D341Med (cell line): ENCODE measurements around the gene BAAT.
"Not testable (repeated sequence)": the region's sequence is repeated elsewhere in the genome, so short reads cannot be mapped to it uniquely, and the experiment has no call there.

Experiments used
- DNase-seq: peaks from one replicate; pipeline ENCODE4 v3.0.0; 2012; ENCODE audit warnings: low spot score

BAAT gene

DNA sequence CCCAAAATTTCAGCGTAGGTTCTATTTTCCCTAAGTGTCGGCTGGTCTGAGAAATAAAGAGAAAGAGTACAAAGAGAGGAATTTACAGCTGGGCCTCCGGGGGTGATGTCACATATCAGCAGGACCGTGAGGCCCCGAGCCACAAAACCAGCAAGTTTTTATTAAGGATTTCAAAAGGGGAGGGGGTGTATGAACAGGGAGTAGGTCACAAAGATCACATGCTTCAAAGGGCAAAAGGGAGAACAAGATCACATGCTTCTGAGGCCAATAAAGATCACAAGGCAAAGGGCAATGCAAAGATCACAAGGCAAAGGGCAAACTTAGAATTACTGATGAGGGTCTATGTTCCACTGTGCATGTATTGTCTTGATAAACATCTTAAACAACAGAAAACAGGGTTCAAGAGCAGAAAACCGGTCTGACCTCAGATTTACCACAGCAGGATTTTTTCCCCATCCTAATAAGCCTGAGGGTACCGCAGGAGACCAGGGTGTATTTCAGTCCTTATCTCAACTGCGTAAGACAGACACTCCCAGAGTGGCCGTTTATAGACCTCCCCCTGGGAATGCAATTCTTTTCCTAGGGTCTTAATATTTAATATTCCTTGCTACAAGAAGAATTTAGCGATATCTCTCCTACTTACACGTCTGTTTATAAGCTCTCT is at the start of gene BAAT:
TSS of gene BAAT (minus strand) at position 134 of the 664 bp plus-strand sequence. CDS start 13,602 bp downstream, outside the sequence.
- DNase-seq: not testable (repeated sequence)

DNA sequence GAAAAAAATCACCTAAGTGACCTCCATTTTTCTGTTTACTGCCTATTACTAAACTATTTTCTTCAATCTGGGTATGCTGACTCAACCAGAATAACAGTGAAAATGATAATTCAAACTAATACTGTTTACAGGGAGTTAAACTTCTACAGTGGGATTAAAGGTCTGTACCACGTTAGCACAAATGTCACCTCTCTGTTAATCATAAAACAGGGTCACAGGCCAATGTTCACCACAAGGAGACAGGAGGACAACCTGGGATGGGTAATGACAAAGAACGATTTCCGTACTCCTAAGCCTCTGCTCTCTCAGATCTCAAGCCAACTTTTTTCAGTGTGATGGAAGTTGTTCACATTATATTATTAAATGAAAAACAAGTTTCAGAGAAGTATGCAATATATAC is 48.4 kb upstream of the BAAT start:
- DNase-seq: no peak

DNA sequence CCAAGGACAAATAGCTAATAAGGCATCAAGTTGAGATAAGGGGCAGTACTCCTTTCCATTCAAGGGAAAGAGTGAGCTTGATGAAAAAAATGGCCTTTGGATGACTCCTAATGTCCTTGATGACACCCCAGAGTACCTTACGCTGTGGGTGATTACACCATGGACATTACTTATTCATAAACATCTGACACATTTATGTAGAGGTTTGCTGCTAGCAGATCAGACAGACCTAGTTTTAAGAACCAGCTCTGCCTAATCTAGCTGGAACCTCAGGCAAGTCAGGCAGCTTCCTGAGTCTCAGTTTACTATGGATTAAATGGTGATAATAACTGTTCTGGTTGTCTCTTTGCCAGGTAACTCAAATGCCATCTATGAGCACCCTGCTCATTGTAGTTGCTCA is 47.9 kb upstream of the BAAT start:
- no peak for DNase-seq

DNA sequence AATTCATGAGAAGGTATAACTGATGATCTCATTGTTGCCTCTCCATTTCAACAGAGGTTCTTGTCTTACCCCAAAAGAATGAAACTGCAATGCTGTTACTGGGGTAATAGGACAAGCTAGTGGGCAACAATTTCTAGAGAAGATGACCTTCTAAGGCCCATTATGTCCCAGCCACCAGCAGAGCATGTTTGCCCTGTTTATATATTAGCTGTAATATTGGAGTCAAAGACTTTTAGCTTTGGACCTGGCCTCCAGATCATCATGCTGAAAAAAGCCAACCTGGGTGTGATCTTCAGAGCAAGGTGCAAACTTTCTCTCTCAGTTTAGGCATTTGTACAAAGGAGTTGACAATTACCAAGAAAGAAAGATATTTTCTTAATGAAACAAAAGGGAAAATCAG is 47.4 kb upstream of the BAAT start:
- no peak for DNase-seq

DNA sequence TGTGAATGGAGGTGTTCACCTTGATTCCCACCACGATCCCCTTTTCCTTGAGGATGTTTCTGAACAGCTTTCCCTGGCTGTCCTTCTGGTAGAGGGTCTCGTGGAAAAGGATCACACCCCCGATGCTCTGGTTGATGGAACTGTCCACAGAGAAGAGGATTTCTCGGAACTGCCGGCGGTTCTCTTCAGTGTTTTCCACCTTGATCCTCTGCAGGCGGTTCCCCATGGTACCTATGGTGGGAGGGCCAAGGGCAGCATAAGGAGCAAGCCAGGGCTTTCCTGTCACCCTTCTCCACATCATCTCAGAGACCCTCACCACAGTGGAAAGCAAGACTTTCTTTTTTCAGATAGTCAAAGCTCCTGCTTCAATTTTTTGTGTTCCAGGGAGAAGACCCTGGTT is 44.9 kb upstream of the BAAT start:
- DNase-seq: no peak

DNA sequence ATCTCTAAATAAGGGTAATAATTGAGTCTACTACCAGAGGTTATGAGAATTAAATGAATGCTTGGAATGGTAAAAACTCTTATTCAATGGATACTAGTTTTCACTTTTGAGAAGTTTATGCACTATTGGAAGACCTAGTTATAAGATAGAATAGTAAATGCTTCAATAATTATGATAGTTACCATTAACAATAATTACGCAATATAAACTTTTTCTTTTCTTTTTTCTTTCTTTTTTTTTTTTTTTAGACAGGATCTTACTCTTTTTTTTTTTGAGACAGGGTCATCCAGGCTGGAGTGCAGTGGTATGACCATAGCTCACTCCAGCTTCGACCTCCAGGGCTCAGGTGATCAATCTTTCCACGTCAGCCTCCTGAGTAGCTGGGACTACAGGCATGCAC is 44.1 kb upstream of the BAAT start:
- DNase-seq: no peak

DNA sequence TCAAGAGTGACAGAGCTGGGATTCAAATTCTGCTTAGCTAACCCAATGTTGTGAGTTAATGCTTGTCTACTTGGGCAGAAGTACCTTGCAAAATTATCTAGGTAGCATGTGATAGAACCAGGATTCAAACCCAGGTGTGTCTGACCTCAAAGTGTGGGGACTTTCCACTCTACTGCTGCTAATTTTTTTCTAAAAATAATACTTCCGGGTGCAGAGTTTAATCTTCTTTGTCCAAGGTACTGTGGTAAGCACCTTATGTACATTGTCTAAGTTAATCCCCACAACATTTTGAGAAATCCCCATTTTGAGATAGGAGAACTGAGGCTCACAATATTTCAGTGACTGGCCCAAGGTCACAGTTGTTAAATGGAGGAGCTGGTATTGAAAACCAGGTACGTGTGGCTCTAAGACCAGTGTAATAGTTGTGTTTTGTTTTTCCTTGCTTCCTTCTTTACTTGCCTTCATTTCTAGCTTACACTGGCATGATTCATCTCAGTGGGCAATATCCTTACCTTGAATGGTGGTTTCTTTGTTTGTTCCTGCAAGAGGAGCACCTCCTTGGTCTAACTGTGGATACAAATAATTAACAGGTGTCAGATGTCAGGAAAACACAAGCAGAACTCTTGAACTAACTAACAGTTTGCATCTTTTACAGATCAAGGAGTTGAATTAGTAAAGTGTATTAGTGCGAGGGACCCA is 43.3 kb upstream of the BAAT start:
- DNase-seq: no peak

DNA sequence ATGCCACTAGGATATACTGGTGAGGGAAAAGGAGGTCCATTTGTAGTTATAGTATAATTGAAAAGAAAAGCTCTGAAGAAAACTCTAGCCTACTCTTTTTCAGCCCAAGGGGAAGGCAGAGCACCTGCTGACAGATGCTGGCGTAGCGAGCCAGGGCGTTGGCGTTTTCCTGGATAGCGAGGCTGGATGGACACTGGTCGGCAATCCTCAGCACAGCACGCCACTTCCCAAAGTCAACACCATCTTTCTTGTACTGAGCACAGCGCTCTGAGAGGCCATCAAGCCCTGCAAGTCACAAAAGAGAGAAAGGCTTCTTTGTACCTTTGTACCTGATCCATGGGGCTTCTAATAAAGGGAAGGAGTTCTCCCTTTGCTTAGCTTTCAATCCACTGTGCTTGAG is 42.6 kb upstream of the BAAT start:
- no peak for DNase-seq

DNA sequence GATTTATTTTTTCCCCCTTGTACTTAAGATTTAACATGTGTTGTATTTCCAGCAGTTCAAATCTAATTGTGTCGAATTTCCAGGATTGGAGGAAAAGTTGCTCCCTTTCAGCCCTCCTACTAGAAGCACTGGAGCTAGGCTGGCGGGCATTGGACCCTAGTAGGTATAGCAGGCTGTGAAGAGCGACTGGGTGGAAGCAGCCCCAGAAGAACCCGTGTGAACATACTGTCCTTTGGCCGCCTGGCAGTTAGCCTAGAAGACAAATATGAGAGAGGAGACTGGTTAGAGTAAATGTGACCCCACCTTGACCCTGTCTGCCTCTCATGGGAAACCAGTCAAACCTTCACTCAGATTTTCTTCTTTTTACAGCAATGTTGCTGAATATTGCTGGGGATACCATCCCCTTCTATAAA is 36.9 kb upstream of the BAAT start:
- no peak for DNase-seq

DNA sequence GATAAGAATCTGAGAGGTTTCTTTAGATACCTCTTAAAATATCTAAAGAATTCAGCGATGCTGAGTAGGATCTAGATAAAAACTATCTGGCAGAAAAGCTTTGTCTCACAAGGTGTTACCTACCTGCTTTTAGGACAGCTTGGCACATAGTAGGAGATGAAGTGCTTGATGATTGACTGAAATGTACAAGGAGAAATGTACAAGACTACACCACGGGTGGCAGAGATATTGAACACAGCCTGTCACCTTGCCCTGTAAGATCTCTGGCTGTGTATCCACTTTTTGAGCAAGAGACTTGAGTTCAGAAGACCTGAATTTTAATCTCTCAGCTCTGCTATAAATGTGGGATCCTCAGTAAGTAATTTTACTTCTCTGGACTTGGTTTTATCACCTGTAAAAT is 35.1 kb upstream of the BAAT start:
- DNase-seq: no peak

DNA sequence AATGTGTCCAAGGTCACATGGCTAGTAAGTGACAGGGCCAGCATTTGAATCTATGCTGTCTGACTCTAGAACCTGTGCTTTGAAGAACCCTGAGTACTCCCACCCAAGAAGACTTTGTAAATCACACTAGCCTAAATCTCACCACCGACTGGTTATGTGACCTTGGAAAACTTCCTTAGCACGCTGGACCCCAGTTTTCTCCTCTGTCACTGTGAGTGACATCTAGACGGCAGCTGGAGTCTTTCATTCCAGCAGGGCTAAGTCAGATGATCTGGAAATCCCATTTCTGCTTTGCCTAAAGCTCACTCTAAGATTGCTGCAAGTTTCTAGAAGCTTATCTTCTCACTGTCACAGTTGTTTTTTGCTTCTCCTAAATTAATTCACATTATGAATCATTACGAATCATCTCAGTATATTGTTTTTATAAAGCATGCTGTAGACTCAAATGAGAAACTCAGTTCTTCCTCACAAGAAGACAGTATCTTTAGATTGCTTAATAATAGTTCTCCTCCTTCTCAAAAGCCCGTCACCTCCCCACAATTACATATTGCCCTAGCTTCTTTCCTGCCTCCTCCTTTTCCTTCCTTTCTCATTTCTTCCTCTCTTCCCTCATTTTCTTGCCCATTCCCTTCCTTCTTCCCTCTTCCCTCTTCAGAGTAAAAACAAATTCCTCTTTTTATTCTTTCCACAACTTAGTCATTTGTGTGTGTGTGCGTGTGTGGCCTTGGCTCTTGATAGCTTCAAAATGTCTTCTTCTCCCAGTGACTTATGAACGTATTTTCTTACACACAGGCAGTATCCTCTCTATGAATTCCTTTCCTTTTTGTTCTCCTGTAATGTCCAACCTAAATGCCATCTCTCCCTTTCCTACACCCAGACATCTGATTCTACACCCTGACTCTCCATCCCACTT is 34.0 kb upstream of the BAAT start:
- no peak for DNase-seq

DNA sequence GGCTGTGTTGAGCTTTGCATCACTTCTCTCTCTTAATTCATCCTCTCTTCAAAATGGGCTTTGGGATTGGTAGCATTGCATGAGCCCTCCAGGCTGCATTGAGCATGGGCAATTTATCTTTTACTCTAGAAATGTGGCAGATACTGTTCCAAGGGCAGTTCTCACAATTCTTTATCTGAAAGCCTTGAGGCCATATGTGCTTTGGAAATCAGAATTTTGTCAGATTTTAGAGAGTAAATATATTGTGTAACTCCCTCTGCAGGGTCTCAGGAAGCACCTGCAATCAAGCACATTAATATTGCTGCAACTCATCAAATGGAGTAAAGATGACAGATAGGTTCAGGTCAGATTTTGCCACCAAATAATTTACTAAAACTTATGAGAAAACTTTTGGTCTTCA is 33.2 kb upstream of the BAAT start:
- no peak for DNase-seq

DNA sequence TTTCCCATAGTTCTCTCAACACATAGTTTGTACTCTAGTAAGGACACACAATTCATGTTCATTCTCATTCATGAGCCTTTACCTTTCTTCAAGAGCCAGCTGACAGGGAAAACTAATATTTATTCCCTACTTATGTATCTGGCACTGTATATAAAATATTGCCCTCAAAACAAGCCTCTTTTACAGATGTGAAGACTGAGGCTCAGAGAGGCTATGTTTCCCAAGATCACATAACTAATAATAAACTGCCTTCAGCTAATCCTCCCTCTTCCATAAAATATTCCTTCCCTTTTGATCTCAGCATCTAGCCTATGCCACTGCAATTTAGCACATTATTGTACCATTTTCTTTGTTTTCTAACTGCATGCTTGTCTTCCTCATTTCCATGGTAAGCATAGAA is 32.6 kb upstream of the BAAT start:
- DNase-seq: no peak

DNA sequence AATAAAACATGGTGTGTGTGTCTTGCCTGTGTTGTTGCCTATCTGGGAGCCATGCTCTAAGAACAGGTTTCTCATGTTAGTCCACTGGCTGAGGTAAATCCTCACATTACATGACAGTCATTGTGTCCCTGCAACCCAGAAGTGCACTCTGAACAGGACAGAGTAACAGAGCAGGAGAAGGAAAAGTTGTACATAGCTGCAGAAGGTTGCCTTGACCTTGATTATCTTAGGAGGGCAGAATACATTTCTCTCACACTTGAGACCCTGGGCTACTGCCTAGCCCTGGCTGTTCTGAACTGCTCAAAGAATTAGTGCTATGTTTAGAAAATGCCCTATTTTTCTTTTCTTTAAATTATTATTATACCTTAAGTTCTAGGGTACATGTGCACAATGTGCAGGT is 30.8 kb upstream of the BAAT start:
- no peak for DNase-seq

DNA sequence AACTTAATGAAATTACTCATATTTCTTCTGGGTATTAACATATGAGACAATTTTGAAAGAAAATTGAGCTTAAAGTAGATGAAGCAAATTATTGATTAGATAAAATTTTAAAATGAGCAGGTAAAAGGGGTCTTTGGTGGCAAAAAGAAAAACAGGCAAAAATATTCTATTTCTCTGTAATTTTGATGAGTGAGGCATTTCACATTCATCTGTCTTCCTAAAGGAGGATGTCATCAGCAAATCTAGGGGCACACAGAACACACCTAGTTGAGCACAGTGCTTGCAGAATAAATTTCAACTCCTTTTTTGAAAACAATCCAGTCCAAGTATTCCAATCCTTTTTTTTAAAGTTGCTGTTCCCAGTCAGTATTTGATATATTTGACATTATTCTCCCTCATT is 30.0 kb upstream of the BAAT start:
- DNase-seq: no peak

DNA sequence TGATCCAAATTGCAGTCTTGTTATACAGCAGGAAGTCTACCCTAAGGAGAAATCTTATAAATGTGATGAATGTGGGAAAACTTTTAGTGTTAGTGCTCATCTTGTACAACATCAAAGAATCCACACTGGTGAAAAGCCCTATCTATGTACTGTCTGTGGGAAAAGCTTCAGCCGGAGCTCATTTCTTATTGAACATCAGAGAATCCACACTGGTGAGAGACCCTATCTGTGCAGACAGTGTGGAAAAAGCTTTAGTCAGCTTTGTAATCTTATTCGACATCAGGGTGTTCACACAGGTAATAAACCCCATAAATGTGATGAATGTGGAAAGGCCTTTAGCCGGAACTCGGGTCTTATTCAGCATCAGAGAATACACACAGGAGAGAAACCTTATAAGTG is 24.3 kb upstream of the BAAT start:
- DNase-seq: no peak

DNA sequence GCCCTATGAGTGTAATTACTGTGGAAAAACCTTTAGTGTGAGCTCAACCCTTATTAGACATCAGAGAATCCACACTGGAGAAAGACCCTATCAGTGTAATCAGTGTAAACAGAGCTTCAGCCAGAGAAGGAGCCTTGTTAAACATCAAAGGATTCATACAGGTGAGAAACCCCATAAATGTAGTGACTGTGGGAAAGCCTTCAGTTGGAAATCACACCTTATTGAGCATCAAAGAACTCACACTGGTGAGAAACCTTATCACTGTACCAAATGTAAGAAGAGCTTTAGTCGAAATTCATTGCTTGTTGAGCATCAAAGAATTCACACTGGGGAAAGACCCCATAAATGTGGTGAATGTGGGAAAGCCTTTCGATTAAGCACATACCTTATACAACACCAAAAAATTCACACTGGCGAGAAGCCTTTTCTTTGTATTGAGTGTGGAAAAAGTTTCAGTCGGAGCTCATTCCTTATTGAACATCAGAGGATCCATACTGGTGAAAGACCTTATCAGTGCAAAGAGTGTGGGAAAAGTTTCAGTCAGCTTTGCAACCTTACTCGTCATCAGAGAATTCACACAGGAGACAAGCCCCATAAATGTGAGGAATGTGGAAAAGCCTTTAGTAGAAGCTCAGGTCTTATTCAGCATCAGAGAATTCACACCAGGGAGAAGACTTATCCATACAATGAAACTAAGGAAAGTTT is 23.7 kb upstream of the BAAT start:
- no peak for DNase-seq

DNA sequence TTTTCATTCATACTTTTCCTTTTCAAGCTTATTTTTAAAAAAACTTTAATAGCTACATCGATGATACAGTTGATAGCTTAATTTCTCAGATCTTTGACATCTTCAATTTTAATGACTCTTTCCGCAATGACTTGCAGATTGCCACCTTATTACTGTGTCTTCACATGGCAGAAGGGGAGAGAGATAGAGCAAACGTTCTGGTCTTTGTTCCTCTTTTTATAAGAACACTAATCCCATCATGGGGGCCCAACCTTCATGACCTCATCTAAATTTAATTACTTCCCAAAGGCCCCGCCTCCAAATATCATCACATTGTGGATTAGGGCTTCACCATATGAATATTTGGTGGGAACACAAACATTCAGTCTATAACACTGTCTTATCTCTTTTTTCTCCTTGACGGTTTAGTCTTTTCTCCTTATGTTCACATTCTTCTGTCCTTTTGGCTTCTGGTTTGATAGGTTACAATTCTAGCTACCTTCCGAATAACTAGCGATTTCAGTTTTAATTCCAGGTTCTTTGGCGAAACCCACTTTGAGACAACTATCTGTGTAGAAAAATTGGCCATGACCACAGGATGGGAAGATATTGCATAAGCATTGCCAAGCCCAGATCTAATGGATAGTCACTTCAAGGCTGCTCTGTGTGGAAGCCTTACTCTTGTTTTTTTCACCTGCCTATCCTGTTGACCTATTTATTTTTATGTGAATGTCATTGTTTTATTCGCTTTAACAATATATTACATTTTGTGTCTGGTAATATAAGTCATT is 18.9 kb upstream of the BAAT start:
- no peak for DNase-seq

DNA sequence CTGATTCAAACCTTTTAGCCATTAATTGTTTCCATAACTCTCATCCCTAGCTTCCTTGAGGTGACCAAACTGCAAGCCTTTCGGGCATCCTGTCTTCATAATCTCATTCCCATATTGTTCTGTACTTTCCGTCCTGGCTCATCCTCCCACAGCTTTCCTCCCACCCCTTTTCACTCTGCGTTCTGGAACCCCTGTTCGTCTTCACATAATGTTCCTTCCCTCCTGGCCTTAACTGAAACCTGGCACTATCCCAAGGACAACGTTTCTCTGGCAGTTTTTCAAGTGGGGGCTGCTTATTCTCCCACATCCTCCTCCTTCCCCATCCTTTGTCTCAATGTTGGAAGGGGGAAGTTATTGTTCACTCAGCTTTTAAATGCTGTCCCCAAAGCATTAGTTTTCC is 15.3 kb upstream of the BAAT start:
- no peak for DNase-seq

DNA sequence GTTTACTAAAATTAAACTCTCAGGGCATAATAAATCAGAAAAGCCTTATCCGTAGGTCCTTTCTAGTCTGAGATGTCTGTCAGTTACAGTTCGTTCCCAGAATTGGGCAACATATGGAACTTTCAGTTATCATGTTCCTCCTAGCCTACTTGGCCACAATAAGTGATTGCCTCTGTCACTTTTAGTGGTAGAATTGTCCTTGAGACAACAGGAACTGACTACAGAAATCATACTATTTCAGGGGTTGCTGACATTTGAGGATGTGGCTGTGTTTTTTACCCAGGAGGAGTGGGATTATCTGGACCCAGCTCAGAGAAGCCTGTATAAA is 14.8 kb upstream of the BAAT start:
- DNase-seq: no peak

DNA sequence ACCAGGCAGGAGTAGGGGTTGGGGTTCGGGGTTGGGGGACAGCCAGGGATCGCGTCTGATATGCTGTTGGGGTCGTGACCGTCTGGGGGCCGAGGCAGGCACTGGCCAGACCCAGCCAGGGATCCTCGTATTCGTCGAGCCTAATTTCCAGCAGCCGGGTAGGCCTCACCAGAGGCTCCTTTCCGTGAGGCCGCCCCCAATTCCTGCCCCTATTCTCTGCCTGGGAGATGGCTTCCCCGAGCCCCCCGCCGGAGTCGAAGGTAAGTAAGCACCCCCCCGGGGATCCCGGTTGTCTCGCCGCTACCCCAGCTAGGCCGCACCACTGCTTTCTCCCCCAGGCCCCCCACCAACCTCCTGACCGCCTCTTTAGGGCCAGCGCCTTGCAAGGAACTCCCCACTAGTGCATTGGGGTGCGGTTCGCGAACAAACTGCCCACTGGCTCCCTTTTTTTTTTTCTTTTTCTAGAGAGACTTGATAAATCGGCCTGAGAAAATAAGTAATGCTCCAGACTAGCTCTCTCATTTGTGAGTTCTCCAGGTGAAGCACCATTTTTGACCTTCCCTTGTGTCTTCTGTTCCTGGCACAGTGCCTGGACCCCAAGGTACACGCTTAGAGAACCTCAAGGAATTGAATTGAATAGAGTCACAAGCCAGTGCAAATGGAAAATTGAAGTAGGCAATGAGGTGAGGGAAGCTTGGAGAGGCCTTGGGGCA is 14.3 kb upstream of the BAAT start:
- DNase-seq: no peak
